DMS53 treated with DMSO at 0.1 percent for 48 hours (cell line): Measurements from ENCODE around the gene STYXL2.
A peak's percentile ranks its signal among the peaks of the same experiment; 100 is the strongest.

ENCODE experiments used
- DNase-seq: peaks from one replicate; lab custom pipeline; 2025; ENCODE audit not compliant: unreplicated experiment; lab: John Stamatoyannopoulos, UW

Gene STYXL2

DNA sequence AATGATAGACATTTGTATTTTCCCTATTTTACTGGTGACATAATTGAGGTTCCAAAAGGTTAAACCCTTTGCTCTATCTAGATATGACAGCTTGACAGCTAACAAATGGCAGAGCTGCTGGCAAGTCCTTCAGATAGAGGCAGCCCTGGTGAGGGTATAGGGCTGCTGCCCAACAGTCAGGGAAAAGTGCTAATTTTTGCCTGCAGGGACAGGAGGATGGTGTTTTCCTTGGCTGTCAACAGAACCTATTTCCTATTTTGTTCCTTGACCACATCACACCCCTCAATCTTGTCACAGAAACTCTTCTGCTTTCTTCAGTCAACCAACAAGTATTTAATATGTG is 16.0 kb upstream of the STYXL2 start:
- DNase-seq = no peak

DNA sequence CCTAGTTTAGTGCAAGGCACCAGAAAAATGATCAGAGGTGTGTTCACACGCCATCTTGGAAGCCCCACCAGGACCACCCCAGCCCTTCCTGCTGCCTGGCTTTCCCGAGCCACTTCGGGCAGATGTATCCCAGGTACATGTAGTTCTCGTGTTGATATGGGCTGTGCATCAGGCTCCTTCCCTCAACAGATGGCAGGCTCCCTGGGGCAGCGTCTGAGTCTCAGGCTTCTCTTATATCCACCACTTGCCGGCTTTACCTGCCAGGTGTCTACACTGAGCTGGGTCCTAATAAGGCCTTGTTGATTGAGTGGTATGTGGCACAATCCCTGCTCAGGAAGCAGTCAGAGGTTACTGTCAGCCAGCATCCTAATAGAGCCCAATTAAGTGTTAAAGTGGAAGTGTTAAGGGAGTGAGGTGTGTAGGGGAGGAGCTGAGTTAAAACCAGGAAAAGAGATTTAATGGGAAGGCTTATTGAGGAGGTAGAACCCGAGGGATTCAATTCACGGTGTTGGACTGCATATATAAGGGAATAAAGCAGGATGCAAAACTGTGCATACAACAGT is 12.2 kb upstream of the STYXL2 start:
- no peak for DNase-seq

DNA sequence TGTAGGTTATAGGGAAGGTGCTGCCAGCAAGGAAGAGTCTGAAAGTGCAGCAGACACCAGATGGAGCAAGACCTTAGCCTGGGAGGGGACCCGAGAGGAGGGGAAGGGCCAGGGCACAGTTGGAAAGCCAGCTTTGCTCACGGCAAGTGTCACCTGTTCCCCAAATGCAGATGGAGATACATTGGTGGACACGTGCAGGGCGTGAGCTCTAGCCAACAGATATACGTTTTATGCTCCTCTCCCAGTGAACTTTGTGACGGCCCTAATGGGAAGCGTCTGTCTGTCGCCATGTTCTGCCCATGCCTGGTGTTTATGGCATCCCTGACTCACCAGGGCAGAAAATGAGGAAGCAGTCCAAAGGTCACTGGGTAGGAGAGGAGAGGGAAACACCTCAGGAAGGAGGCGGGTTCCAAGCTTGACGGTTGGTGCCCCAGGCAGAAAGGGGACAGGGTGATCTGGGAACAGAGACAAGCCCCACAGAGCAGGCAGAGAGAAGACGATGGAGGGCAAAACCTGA is 11.3 kb upstream of the STYXL2 start:
- peak; percentile 80 for DNase-seq

DNA sequence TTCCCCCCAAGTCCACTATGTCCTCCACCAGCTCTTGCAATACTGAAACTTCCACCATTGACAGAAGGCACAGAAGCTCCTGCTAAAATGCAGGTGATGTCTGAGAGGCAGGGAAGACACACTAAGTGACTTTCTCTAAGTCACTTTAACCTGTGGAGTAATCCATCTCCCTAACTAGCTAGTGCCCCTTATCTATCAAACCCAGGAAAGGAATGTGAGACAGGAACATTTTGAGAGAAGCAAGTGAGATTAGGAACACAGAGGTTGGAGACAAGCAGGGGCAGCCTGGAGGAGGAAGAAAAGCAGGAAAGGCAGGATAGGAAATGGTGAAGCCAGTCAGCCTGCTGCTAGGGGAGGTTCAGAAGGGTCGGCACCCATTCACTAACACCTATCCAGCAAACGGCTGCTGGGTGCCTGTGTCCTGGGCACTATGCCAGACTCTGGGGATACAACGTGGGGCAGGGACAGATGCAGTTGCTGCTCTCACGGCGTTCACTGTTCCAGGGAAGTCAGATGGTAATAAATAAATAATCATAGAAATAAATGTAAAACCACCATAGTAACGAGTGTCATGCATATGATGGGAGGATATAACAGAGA is 10.7 kb upstream of the STYXL2 start:
- DNase-seq = no peak

DNA sequence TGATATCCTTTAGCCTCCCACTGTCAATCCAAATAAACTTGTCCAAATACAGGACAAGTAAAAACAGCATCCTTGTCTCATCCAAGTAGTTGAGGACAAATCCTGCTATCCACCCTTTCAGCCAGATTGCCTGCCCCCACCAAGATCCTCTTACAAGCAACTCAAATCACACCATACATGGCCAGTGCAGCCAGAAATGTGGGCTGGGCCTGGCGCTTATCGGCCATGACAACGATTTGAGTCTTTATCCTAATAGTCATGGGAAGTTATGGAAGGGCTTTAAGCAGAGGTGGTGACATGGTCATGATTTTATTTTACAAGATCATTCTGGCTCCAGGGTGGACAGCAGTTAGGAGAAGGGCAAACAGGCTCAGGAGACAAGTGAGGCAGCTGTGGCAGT is 10.0 kb upstream of the STYXL2 start:
- DNase-seq = no peak

DNA sequence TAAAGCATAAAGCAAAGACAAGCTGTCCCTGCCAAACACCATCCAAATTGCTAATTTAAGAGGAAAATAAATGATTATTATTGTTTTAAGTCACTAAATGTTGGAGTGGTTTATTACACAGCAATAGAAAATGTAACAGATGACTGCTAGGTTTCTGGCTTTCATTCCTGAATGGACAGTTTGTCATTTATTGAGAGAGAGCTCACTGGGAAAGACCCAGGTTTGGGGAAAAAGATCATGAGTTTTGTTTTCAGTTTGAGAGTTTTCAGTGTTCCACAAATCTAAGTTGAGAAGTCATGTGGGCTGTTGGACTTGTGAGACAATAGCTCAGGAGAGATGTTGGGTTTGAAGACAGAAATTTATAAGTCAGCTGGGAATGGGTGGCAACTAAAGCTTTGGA is 9.1 kb upstream of the STYXL2 start:
- no peak for DNase-seq

DNA sequence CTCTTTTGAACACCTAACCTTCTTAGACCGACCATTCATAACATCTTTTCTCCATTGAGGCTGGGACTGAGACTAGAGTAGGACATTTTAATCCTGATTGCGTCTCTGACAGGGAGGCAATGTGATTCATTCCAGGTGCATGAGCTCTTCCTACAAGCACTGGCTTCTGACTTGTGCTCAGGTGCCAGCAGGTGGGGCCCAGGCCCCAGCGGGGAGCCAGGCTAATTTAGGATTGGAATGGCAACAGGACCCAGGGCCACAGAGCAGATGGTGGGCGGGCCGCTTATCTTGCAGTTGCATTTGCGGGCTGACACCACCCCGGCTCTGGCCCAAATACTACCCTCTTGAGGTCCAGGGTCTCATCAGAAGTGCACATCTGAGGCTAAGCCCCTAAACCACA is 7.8 kb upstream of the STYXL2 start:
- no peak for DNase-seq

DNA sequence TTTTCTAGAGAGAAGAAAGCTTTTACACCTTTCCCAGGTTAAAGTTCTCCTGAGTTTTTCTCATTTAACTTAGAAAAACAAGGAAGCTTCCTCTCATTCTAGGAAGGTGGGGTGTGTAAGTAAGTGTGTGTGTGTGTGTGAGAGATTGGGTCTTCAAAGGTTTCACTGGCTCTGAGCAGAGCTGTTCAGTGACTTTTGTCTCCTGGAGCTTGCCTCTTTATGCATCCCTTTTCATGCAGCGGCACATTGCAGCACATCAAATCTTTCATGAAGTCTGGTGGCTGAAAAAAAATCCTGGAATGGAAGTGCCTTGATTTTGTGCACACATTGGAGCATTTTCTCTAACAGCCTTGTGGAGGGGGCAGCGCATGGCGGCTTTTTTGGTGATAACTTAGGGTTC is 7.1 kb upstream of the STYXL2 start:
- DNase-seq = no peak

DNA sequence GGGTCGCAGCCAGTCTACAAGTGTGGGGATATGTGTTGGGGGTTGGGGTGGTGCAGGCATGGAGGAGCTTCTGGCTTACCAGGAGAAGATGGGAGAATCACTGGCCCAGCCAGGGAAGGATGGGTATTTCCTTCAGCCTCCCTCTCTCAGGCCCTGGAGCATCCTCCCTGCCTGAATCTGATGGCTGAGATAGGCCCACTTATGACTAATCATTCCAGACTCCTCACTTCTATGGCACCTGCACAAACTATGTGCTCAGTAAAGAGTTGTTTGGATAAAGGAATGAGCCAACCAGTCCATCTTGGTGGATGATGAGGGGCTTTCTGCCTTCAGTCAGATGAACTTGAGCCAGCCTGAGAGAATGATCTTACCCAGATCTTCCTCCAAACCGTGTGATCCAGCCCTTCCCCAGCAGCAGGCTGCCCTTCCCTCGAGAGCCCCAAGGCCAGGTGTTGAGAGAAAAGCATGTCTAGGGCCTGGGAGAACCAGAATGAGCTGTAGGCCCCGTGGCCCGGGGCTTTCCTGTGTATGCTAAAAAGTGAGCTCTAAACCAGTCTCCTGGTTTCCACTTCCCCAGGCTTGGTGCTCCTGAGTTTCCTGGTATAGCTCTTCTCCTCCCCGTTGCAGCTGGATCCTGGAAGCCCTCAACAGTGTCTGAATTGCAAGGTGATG is 5.0 kb upstream of the STYXL2 start:
- no peak for DNase-seq

DNA sequence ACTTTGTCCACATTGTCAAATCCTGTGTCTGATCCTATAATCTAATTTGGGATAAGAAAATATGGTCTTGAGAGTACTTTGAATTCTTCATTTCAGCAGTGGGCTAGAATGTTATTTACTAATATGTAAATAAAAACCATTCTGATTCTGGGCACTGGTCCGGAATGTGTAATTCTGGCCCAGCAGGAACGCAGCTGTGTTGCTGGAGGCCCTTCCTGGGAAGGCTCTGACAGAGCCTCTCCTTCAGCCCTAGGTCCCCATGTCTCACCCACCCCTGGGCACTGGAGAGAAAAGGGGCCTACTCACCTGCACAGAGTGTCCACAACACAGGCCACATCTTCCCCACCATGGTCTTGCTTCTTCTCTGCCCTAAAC is 3.9 kb upstream of the STYXL2 start:
- no peak for DNase-seq

DNA sequence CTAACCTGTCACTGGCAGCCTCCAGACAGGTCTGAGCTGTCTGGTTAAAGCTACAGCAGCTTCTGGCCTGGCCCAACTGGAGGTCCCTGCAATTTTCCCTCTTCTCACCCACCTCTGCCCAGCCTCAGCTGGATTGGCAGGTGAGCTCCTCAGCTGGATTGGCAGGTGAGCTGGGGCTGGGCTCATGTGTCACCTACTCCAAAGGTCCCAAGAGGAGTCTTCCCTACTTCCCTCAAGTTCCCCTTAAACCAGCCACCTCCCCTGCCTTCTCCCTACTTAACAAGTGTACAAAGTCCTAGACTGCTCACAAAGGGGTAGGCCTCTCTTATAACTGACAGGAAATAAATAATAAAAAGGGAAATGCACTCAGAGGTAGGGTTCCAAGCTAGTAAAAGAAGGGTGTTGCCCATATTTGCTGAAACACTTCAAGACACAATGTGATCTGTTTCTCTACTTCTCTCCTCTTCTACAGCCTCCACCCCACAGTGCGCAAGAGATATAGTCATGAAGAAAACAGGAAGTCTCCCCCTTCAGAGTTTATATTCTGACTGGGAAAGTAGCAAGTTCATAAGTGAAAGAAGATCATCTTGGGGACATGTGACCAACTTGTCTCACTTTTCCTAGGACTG is 3.4 kb upstream of the STYXL2 start, which contains the start of gene GPA33:
Gene GPA33, minus strand, starts transcription at position 64 of the 629 bp plus-strand sequence. CDS start 90 bp downstream, outside the sequence.
- DNase-seq = no peak

DNA sequence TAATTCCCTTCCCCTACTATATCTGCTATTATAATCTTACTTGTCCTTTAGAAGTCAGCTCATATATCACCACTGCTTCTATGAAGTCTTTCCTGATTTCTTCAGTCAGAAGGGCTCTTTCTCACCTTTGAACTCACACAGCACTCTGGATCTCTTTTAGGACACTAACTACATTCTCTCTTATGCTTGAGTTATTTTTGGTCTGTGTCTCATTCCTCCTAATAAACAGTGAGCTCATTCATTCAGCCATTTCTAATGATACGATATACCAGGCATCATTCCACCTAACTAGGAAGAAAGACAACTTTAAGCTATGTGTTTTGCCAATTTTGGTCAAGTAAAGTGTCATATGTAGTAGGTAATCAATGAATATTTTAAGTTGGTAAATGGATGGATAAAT is 1.2 kb upstream of the STYXL2 start:
- DNase-seq = no peak

DNA sequence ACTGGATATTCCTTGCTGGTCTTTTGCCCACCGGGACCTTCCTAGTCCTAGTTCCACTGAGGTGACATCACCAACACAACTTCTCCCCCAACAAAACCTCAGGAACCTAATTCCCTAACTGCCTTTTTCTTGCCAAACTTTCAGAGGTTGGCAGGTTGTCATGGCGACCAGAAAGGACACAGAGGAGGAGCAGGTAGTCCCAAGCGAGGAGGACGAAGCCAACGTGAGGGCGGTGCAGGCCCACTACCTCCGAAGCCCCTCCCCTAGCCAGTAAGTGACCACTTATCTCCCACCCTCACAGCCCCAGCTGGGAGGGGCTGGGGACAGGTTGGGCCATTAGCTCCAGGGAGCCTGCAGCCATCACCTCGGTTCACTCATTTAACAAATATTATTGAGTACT is 815 bp downstream of the STYXL2 start:
- DNase-seq = no peak

DNA sequence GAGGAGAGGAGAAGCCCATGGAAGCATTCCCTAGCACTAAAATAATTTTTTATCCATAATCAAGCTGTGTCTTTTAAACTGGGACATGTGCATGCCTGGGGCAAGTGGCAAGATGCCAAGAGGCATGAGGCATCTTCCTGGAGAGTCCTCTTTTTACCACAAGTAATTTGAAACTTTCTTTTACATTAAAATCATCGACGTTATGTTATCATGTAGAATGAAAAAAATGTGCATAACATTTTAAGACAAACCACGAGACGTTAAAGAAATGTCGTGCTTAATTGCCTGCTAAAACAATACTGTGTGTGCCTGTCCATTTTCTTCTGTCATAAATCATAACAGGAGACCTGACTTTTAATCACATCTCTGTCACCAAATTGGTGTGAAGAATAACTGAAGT is 1.5 kb downstream of the STYXL2 start:
- no peak for DNase-seq

DNA sequence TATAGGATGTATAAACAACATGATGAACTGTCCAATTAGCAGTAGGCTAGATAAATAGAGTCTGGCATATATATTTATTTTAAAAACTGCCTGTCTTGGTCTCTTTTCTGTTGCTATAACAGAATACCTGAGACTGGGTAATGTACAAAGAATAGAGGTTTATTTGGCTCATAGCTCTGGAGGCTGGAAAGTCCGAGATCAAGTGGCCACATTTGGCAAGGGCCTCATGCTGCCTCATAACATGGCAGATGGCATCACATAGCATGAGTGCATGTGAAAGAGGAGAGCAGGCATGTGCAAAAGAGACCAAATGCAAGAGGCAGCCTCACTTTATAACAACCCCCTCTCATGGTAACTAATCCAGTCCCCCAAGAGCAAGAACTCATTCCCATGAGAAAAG is 6.0 kb downstream of the STYXL2 start:
- no peak for DNase-seq

DNA sequence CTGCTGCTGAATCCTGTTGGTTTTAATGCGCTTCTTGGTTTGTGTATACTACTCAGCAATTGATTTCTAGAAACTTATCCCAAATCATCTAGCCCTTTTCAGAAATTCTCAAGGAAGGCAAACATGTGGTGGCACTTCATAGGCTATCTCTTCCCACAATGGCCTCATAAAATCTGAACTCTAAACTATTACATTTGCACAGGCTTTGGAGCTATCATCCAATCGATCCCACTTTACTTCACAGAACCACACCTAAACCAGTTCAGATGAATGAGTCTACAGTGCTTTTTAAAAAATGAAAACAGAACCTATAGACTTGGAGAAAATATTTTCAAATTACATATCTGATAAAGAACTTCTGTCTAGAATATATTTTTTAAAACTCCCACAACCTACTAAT is 6.9 kb downstream of the STYXL2 start:
- DNase-seq = no peak

DNA sequence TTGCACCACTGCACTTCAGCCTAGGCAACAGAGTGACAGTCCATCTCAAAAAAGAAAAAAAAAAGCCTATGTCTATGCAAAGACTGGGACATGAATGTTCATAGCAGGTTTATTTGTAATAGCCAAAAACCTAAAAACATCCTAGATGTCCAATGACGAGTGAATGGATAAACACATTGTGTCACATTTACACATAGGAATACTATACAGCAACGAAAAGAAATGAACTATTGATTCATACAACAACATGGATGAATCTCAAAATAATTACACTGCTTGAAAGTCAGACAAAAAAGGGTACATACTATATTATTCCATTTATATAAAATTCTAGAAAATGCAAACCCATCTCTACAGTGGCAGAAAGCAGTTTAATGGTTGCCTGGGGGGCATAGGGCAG is 7.9 kb downstream of the STYXL2 start:
- DNase-seq = no peak

DNA sequence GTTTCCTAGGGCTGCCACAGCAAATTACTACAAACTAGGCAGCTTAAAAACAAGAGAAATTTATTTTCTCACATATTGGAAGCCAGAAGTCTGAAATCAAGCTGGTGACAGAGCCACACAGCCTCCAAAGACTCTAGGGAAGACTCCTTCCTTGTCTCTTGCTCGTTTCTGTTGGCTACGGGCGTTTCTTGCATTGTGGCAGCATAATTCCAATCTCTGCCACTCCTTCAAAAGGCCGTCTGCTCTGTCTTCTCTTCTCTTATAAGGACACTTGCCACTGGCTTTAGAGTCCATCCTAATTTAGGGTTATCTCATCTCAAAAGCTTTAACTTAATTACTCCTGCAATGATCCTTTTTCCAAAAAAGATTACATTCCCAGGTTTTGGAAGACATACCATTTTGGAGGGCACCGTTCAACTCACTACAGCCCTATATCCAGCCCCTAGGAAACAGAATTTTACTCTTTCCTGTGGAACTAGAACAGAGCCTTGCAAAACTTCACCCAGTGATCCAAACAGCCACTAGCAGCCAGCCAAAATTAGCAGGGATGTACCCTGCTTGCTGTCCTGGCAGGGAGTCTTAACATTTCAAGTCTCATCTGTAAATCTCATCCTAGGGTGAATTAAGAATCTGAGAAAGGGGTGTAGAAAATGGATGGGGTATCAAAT is 9.2 kb downstream of the STYXL2 start:
- no peak for DNase-seq

DNA sequence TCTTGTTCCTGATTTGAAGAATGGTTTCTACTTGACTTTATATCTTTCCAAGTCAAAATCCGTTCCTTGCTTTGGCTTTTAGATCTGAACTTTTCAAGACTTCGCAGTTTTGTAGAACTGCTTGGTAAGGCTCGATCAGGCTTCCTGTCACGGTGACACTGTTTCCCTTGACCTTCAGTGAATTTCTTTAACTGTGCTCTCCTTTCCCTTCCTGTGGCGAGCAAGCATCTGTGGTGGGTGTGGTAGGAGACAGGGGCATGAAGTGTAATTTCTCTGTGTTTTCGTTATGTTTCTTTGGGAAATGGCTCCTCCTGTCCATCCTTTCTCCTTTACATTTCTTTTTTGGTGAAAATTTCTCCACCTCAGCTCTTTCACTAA is 10.4 kb downstream of the STYXL2 start:
- DNase-seq = no peak

DNA sequence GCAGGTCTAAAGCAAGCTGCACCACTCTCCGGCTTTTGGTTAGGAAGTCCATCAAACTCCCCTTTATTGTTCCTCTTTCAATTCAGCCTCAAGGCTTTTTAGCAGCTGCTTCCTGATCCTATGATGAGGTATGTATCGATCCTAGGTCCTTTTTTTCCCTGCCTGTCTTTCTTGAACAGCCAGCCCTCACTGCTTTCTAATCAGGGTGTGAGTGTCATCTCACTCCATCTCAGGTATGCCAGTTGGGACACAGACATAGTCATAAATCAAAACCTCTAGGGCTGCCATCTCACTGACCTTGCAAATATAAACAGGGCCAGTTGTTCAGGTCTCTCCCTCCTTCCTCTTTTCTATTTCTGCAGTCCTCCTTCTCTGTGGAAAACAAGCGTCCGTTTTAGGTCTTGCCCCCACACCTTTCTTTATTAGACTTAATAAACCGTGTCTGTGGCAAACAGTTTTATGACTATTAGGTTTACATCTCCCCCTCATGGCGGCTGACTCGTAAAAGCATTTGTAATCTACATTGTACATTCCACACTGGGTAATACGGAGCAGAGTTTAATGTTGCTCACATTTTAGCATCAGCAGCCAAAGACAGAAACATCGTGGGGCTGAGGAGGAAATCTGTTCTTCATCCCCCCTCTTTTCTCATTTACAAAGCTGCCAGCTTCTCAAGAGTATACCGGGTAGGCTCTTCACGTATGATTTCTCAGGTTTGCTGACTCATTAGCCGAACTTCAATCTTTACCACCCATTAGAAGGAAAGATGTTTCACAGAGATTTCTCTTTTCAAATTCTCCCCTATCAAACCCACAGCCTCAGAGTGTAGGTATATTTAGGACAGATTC is 11.6 kb downstream of the STYXL2 start:
- DNase-seq = no peak

DNA sequence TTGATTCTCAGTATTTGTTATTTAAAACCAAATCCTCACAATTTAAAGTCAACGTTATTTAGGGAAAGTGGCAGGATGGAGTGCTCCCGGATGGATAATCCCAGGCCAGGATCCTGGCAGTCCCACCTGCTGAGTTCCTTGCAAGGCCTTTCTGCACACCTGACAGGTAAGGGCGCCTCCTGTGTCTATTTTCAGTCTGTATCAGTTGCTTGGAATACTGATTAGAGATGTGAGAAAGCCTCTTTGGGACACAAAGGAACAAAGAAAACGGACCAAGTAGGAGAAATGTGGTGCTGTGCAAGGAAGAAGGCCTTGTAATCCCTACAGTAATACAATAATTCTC is 12.2 kb downstream of the STYXL2 start:
- no peak for DNase-seq
